HEK293 (cell line): ENCODE data around the gene TTL.

ENCODE experiments used
- CTCF ChIA-PET: fragments of 350-600 bp; formaldehyde crosslinking; extraction: SDS; loops from one replicate; lab custom pipeline; 2021; ENCODE audit warnings: antibody characterized with exemption; lab: Yijun Ruan, JAX
- POLR2A ChIA-PET: fragments of 300-600 bp; formaldehyde crosslinking; extraction: SDS; loops from one replicate; lab custom pipeline; 2020; ENCODE audit warnings: antibody characterized with exemption, inconsistent platforms; lab: Yijun Ruan, JAX
- H3K27ac ChIP-seq: fragments of 200-500 bp; sonication (Bioruptor generic); 2 replicates; pipeline ENCODE4 v1.5.1; 2014; ENCODE audit warnings: low read depth, low read length, control low read depth, inconsistent platforms; ENCODE audit errors: extremely low read depth
- H3K36me3 ChIP-seq, 2 experiments: fragments of 200-500 bp in 1 of 2; sonication (Bioruptor generic) in 1 of 2; 1 replicate in 1 of 2; 2 replicates in 1 of 2; pipeline ENCODE4 v1.5.1; 2014 to 2017; ENCODE audit warnings: inconsistent platforms in 2 of 2, low read length in 2 of 2; ENCODE audit not compliant: control insufficient read depth in 2 of 2, insufficient read depth in 1 of 2
- H3K4me1 ChIP-seq: fragments of 200-500 bp; sonication (Bioruptor generic); 2 replicates; pipeline ENCODE4 v1.5.1; 2014; ENCODE audit warnings: mild to moderate bottlenecking, low read length, inconsistent platforms; ENCODE audit not compliant: control insufficient read depth, insufficient read depth
- H3K4me3 ChIP-seq: 2 replicates; pipeline ENCODE4 v1.5.1; 2011; ENCODE audit warnings: low read depth, mild to moderate bottlenecking, control low read depth, low read length, moderate library complexity
- H3K9me3 ChIP-seq: fragments of 200-500 bp; sonication (Bioruptor generic); 2 replicates; pipeline ENCODE4 v1.5.1; 2014; ENCODE audit warnings: low read depth, low read length, inconsistent platforms; ENCODE audit not compliant: control insufficient read depth, insufficient read depth
- BCL11A ChIP-seq: fragments of 450-650 bp; formaldehyde crosslinking; IDR thresholded peaks from 2 replicates; pipeline ENCODE4 v1.5.1; 2016; ENCODE audit warnings: low read depth, missing biosample characterization, missing genetic modification characterization
- HOXA7 ChIP-seq: sonication (generic); formaldehyde crosslinking; IDR thresholded peaks from 2 replicates; pipeline ENCODE4 v1.8.1; 2022; ENCODE audit warnings: missing genetic modification reagents, borderline replicate concordance
- PRDM1 ChIP-seq: fragments of 450-650 bp; formaldehyde crosslinking; IDR thresholded peaks from 2 replicates; pipeline ENCODE4; 2016; ENCODE audit warnings: missing biosample characterization, missing genetic modification characterization
- REPIN1 ChIP-seq: fragments of 450-650 bp; formaldehyde crosslinking; IDR thresholded peaks from 2 replicates; pipeline ENCODE4 v1.5.1; 2017; ENCODE audit warnings: missing biosample characterization, missing genetic modification characterization, low read depth
- SP7 ChIP-seq: fragments of 450-650 bp; formaldehyde crosslinking; IDR thresholded peaks from 2 replicates; pipeline ENCODE4 v1.5.1; 2016; ENCODE audit warnings: missing biosample characterization, missing genetic modification characterization
- YY2 ChIP-seq: fragments of 450-650 bp; formaldehyde crosslinking; IDR thresholded peaks from 2 replicates; pipeline ENCODE4 v1.5.1; 2016; ENCODE audit warnings: missing biosample characterization, missing genetic modification characterization
- ZBTB48 ChIP-seq: fragments of 450-650 bp; formaldehyde crosslinking; IDR thresholded peaks from 2 replicates; pipeline ENCODE4 v1.5.1; 2016; ENCODE audit warnings: missing biosample characterization, missing genetic modification characterization
- ZBTB8A ChIP-seq: fragments of 450-650 bp; formaldehyde crosslinking; IDR thresholded peaks from 2 replicates; pipeline ENCODE4 v1.5.1; 2016; ENCODE audit warnings: missing biosample characterization, missing genetic modification characterization
- ZEB2 ChIP-seq: fragments of 450-650 bp; formaldehyde crosslinking; IDR thresholded peaks from 2 replicates; pipeline ENCODE4 v1.5.1; 2016; ENCODE audit warnings: missing biosample characterization, missing genetic modification characterization
- ZFP3 ChIP-seq: fragments of 450-650 bp; formaldehyde crosslinking; IDR thresholded peaks from 2 replicates; pipeline ENCODE4 v1.5.1; 2016; ENCODE audit warnings: low read depth, missing biosample characterization, missing genetic modification characterization
- ZIC2 ChIP-seq: fragments of 450-650 bp; formaldehyde crosslinking; IDR thresholded peaks from 2 replicates; pipeline ENCODE4 v1.5.1; 2016; ENCODE audit warnings: missing biosample characterization, missing genetic modification characterization
- ZNF112 ChIP-seq: fragments of 450-650 bp; formaldehyde crosslinking; IDR thresholded peaks from 2 replicates; pipeline ENCODE4 v1.5.0; 2017; ENCODE audit warnings: missing biosample characterization, missing genetic modification characterization
- ZNF157 ChIP-seq: fragments of 450-650 bp; formaldehyde crosslinking; IDR thresholded peaks from 2 replicates; pipeline ENCODE4 v1.5.1; 2016; ENCODE audit warnings: missing biosample characterization, missing genetic modification characterization
- ZNF174 ChIP-seq: fragments of 450-650 bp; formaldehyde crosslinking; IDR thresholded peaks from 2 replicates; pipeline ENCODE4 v1.5.0; 2017; ENCODE audit warnings: missing biosample characterization, mild to moderate bottlenecking, missing genetic modification characterization
- ZNF175 ChIP-seq: fragments of 450-650 bp; formaldehyde crosslinking; IDR thresholded peaks from 2 replicates; pipeline ENCODE4 v1.5.1; 2016; ENCODE audit warnings: missing biosample characterization, missing genetic modification characterization
- ZNF248 ChIP-seq: fragments of 450-650 bp; formaldehyde crosslinking; IDR thresholded peaks from 2 replicates; pipeline ENCODE4 v1.5.1; 2017; ENCODE audit warnings: missing biosample characterization, missing genetic modification characterization
- ZNF292 ChIP-seq: fragments of 450-650 bp; formaldehyde crosslinking; IDR thresholded peaks from 2 replicates; pipeline ENCODE4 v1.5.1; 2016; ENCODE audit warnings: low read depth, missing biosample characterization, missing genetic modification characterization, borderline replicate concordance
- ZNF350 ChIP-seq: fragments of 450-650 bp; formaldehyde crosslinking; IDR thresholded peaks from 2 replicates; pipeline ENCODE4 v1.5.0; 2017; ENCODE audit warnings: missing biosample characterization, mild to moderate bottlenecking, missing genetic modification characterization
- ZNF354C ChIP-seq: fragments of 450-650 bp; formaldehyde crosslinking; IDR thresholded peaks from 2 replicates; pipeline ENCODE4 v1.5.1; 2016; ENCODE audit warnings: missing biosample characterization, missing genetic modification characterization, low read depth, borderline replicate concordance
- ZNF362 ChIP-seq: fragments of 450-650 bp; formaldehyde crosslinking; IDR thresholded peaks from 2 replicates; pipeline ENCODE4 v1.5.1; 2016; ENCODE audit warnings: missing biosample characterization, missing genetic modification characterization
- ZNF391 ChIP-seq: fragments of 450-650 bp; formaldehyde crosslinking; IDR thresholded peaks from 2 replicates; pipeline ENCODE4 v1.5.1; 2016; ENCODE audit warnings: low read depth, missing biosample characterization, missing genetic modification characterization, borderline replicate concordance
- ZNF404 ChIP-seq: fragments of 450-650 bp; formaldehyde crosslinking; IDR thresholded peaks from 2 replicates; pipeline ENCODE4 v1.5.1; 2017; ENCODE audit warnings: missing biosample characterization, missing genetic modification characterization
- ZNF449 ChIP-seq: fragments of 450-650 bp; formaldehyde crosslinking; IDR thresholded peaks from 2 replicates; pipeline ENCODE4 v1.5.1; 2017; ENCODE audit warnings: missing biosample characterization, mild to moderate bottlenecking, missing genetic modification characterization, moderate library complexity
- ZNF488 ChIP-seq: fragments of 450-650 bp; formaldehyde crosslinking; IDR thresholded peaks from 2 replicates; pipeline ENCODE4 v1.5.1; 2016; ENCODE audit warnings: missing biosample characterization, missing genetic modification characterization
- ZNF560 ChIP-seq: fragments of 450-650 bp; formaldehyde crosslinking; IDR thresholded peaks from 2 replicates; pipeline ENCODE4 v1.5.1; 2017; ENCODE audit warnings: missing biosample characterization, missing genetic modification characterization, borderline replicate concordance
- ZNF580 ChIP-seq: fragments of 450-650 bp; formaldehyde crosslinking; IDR thresholded peaks from 2 replicates; pipeline ENCODE4 v1.5.1; 2016; ENCODE audit warnings: missing biosample characterization, missing genetic modification characterization
- ZNF639 ChIP-seq: fragments of 450-650 bp; formaldehyde crosslinking; IDR thresholded peaks from 2 replicates; pipeline ENCODE4 v1.5.1; 2016; ENCODE audit warnings: missing biosample characterization, missing genetic modification characterization
- ZNF747 ChIP-seq: fragments of 450-650 bp; formaldehyde crosslinking; IDR thresholded peaks from 2 replicates; pipeline ENCODE4 v1.5.1; 2016; ENCODE audit warnings: missing biosample characterization, missing genetic modification characterization
- ZSCAN4 ChIP-seq: fragments of 450-650 bp; formaldehyde crosslinking; IDR thresholded peaks from 2 replicates; pipeline ENCODE4 v1.5.1; 2017; ENCODE audit warnings: missing biosample characterization, missing genetic modification characterization
- ZSCAN5A ChIP-seq: fragments of 450-650 bp; formaldehyde crosslinking; IDR thresholded peaks from 2 replicates; pipeline ENCODE4 v1.5.1; 2016; ENCODE audit warnings: missing biosample characterization, missing genetic modification characterization

TTL gene

GRCh38 chr2:112482309-112483041 lies 519 bp downstream of the TTL start (continued):
- TF ChIP-seq ZNF354C (tag by site-specific recombination) (no peak), ZFP3 (no peak), ZBTB8A (tag by site-specific recombination) (peak; percentile 33), ZNF174 (tag by site-specific recombination) (no peak), ZNF488 (no peak), ZEB2 (tag by site-specific recombination) (peak; percentile 28; the same call in 1 of the 2 replicates), ZNF362 (tag by site-specific recombination) (no peak), ZNF449 (no peak)

GRCh38 chr2:112483042-112483473 lies 1.1 kb downstream of the TTL start:
- peak overlapping the region; percentile 76; the same call in 1 of the 2 replicates for H3K27ac ChIP-seq
- H3K4me3 ChIP-seq, result peak overlapping the region; percentile 83
- H3K36me3 ChIP-seq, result peaks cover 0 to 27% of the 10 kb centered on the region in 2 experiments; a peak in 2 of 3 replicates
- POLR2A ChIA-PET, result interaction anchor here (0.6 to 1.0 kb wide), 2 partner anchors 12 to 95 kb away, joined by 3 to 4 read pairs; no protein-coding TSS in a partner anchor
- H3K4me1 ChIP-seq, result peaks cover 3% of the 10 kb centered on the region; the same call in 1 of the 2 replicates
- CTCF ChIA-PET, result interaction anchor here (0.7 to 1.5 kb wide), 2 partner anchors 93 to 244 kb away, joined by 3 to 4 read pairs; no protein-coding TSS in a partner anchor
- no peaks in the 10 kb centered on the region for H3K9me3 ChIP-seq
- TF ChIP-seq BCL11A (tag by site-specific recombination), result no peak
- TF ChIP-seq ZBTB48 (tag by site-specific recombination), result no peak
- no peak for TF ChIP-seq PRDM1 (tag by site-specific recombination)
- no peak for TF ChIP-seq ZNF175
- no peak for TF ChIP-seq ZNF292
- peak; percentile 43; the same call in 1 of the 2 replicates for TF ChIP-seq ZNF580
- TF ChIP-seq ZNF404 (tag by site-specific recombination), result no peak
- no peak for TF ChIP-seq HOXA7 (CRISPR knock-in tag)
- TF ChIP-seq YY2 (tag by site-specific recombination), result no peak
- TF ChIP-seq ZSCAN4 (tag by site-specific recombination), result no peak
- no peak for TF ChIP-seq ZNF391 (tag by site-specific recombination)
- no peak for TF ChIP-seq ZNF157 (tag by site-specific recombination)
- no peak for TF ChIP-seq SP7 (tag by site-specific recombination)
- TF ChIP-seq ZNF112 (tag by site-specific recombination), result no peak
- TF ChIP-seq REPIN1 (tag by site-specific recombination), result no peak
- TF ChIP-seq ZNF350, result no peak
- TF ChIP-seq ZNF747 (tag by site-specific recombination), result no peak
- no peak for TF ChIP-seq ZIC2 (tag by site-specific recombination)
- no peak for TF ChIP-seq ZNF248 (tag by site-specific recombination)
- no peak for TF ChIP-seq ZNF639
- TF ChIP-seq ZSCAN5A (tag by site-specific recombination), result no peak
- no peak for TF ChIP-seq ZNF560 (tag by site-specific recombination)
